Anterior cingulate cortex (tissue), 58 donors: ENCODE results near the gene H1-8.

Source experiments
- DNase-seq, 58 donors: peaks; one replicate each; lab custom pipeline; 2025; lab: John Stamatoyannopoulos, UW

H1-8 gene

DNA sequence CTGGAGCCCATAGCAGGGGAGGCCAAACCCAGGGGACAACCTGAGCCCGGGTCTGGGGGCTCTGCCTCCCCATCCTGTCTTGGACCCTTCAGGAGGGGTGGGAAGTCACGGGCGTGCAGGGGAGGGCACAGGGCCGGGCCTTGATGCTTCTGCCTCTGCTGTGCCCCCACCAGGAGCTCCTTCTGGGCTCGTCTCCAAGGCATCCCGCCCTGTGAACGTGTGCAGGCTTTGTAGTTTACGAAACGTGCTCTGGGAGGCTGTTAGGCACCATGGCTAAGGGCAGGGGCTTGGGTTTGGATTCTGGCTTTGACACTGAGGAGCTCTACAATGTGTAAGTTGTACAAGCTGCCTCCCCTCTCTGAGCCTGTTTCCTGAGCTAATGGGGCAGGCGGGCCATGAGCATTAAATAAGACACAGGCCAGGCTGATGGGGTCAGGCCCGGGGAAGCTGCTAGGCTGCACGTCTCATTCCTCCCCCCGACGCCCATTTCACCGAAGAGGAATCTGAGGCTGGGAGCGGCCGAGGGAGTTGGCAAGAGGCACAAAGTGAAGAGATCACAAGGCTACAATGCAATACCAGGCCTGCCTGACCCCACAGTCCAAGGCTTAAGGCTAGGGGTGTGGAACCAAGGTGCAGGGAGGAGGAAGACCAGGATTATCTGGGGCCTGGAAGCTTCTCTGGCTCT is 43.9 kb downstream of the H1-8 start:
- DNase-seq: no peak

DNA sequence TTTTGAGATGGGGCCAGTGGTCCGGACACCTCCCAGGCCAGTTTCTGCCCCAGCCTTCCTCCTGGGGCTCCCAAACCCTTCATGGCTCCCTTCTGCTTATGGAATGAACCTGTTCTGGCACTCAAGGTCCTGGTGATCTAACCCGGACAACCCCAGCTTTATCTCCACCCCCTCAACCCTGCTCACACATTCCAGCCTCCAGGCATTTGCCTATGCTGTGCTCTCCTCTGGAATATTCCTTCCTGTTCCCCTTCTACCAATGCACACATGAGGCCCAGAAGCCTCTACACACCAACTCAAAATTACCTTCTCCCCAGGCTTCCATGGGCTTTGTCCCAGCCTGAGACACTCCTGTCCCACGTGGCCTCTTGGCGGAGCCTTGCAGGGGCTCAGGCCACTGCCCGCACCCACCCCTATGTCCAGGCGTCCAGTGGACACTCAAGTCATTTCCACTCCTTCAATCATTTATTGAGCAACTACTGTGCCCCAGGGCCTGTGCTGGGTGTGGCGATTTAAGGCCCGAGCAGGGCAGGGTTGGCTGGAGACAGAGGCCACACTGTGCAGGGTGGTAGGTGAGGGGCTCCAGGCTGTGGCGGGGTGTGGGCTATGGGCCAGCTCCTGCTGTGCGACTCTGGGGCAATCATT is 44.7 kb downstream of the H1-8 start:
- DNase-seq: no peak

DNA sequence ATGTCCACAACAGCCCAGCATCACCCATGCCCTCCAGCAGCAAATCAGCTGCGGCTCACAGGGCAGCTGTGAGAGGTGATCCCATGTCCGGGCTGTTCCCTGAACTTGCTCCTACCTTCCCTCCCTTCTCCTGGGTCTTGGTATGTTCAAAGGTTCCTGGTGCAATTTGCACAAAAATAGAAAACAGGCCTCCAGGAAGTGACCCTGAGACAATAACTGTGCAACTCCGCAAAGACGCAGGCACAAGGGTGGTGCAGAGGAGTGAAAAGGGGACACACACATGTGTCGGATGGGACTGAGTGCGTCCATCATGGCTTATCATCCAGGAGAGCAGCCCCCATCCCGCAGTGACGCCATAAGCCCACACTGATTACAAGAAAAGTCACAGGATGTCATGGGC is 47.2 kb downstream of the H1-8 start:
- no peak for DNase-seq

DNA sequence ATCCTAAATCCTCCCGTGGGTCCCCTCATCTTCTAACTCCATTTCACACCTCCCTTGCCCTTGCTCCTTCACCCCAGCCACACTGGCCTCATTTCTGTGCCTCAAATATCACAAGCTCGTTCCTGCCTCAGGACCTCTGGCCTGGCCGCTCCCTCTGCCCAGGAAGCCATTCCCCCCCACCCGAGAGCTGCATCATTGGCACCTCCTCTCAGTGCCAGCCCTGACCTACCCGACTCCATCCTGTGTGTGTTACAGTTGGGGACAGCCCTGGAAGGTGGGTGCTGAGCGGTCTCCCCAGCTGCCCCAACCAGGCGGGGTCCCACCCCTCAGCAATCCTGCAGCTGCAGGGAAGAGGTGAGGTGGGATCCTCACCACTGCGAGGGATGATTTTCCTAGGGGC is 49.0 kb downstream of the H1-8 start:
- no peak for DNase-seq

DNA sequence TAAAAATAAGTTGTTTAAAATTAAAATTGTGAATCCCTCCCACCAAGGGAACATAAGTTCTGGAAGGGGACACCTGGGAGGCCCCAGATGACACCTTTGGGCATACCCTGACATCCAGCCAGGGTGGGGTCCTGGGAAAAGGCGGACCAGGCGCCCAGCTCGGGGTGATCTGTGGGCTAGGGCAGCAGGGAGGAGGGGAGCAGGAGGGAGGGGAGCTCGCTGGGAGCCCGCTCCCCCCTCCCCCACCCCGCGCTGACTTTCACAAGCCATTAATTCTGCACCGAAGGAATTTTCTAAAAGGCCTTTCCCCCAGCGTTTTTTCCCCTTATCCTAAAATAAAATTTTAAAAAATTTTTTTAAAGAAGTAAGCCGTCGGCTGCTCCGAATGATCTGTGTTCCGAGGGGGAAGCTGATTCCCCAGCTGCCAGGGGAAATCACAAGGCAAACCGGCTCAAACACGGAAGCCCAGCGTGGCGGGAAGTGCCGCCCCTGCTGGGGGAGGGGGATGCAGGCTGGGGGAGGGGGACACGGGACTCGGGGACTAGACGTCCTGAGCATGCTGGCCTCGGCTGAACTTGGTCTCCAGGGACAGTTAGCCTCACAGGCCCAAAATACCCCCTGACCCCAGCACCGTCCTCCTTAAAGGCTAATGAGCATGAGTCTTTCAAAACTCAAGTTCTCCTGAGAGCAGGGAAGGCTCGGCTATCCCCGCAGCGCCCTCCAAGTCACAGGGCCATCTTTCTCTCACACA is 49.6 kb downstream of the H1-8 start:
- peak in 33 of 58 donors; percentile 14 to 55 (median 33) for DNase-seq

DNA sequence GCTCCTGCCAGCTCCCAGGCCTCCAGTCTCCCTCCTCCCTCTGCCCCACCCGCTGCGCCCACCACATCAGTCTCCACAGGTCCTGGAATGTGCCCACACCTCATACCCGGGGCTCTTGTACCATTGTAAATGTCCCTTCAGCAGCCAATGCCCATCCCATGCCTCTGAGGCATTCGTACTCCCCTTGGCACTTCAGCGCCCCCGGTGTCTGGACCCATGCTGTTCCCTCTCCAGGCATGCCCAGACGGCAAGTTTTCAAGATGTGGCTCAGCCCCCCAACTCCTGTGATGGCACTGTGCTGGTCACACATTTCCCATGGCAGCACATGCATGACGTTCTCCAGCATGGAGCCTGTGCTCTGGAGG is 50.2 kb downstream of the H1-8 start:
- no peak for DNase-seq

DNA sequence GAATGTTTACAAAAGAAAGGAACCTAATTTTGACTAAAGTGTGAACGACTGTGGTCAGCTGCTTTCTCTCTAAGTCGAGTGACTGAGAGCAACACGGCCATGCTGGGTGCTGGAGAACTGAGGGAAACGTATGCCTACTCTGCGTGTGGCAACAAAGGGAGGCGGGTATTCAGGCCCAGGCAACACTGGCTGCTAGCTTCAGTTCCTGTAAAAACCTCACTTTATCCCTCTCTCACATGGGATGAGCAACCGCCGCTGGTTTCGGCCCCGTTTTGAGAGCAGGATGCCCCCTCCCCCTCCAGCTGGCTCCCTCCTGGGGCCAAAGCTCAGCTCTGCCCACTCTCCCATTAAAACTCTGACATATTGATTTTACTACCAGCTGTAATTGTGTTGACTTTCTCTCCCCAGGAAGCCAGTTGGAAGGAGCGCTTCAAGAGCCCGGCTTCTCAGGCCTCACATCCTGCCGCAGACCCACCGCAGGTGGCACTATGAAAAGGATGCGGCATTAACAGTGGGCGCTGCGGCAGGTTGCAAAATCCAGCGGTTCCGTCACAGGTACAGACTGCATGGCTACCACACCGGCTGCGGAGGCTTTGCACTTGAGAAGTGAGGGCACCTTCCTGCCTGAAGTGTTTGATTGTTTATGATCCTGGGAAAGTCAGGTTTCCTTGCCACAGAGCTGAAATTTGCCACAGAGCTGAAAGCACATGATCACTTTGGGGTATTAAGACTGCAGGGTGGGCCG is 50.8 kb downstream of the H1-8 start:
- peak in 7 of 58 donors; percentile 12 to 35 (median 22) for DNase-seq

DNA sequence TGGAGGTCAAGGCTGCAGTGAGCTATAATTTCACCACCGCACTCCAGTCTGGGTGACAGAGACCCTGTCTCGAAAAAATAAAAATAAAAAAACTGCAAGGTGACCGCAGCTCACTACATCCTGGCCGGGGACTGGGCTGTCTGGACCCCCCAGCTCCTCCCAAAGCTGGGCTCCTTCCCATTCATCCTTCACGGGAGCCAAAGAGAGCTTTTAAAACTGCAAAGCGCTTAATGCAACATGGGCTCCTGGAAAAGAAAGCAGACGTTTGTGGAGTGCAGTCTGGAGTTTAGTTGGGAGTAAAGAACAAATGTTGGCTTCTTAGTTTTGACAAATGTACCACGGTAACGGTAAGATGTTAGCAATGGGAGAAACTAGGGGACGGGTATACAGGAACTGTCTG is 51.4 kb downstream of the H1-8 start:
- no peak for DNase-seq

DNA sequence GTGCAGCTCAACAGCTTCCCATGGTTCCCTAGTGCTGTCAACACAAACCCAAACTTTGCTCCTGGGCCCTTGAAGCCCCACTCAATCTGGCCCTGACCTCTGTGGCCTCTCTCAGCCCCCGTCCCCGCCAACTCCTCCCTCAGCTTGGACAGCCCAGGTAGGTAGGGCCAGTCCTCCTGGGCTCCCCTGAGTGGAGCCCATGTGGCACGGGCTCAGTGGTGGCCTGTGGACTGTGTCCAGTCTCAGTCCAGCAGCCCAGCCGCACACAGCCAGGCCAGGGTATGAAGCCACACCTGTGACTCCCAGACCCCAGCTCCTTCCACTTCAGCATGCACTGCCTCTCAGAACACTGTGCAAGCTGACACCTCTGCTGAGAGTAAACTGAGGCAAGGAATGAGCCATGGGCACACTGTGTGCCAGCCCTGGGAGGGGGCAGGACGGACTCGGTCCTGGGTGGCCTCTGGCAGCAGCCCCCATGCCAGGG is 52.0 kb downstream of the H1-8 start:
- DNase-seq: no peak

DNA sequence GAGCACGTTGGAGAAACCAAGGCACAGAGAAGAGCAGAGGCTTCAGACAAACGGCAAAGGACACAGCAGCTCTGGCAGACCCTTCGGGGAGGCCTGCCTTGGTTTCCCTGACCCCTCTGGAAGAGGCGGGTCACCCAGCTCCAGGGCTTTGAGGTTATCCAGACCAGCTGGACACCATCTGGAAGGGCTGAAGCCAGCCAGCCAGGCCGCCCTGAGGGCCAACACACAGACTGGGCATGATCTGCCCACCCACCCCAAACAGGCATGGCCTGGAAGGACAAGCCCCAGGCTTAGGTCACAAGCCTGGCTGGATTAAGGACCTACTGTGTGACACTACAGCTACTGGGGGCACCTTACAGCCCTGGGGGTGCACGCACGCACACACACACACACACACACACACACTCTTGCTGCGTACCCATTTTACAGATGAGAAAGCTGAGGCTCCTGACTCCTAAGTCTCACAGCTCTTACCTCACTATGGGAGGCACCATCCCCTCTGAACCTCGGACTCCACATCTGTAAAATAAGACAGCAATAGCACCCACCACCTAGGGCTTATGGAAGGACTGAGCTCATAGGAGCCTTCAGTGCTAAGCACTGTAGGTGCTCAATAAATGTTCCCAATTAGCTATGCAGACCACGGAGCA is 52.7 kb downstream of the H1-8 start:
- no peak for DNase-seq

DNA sequence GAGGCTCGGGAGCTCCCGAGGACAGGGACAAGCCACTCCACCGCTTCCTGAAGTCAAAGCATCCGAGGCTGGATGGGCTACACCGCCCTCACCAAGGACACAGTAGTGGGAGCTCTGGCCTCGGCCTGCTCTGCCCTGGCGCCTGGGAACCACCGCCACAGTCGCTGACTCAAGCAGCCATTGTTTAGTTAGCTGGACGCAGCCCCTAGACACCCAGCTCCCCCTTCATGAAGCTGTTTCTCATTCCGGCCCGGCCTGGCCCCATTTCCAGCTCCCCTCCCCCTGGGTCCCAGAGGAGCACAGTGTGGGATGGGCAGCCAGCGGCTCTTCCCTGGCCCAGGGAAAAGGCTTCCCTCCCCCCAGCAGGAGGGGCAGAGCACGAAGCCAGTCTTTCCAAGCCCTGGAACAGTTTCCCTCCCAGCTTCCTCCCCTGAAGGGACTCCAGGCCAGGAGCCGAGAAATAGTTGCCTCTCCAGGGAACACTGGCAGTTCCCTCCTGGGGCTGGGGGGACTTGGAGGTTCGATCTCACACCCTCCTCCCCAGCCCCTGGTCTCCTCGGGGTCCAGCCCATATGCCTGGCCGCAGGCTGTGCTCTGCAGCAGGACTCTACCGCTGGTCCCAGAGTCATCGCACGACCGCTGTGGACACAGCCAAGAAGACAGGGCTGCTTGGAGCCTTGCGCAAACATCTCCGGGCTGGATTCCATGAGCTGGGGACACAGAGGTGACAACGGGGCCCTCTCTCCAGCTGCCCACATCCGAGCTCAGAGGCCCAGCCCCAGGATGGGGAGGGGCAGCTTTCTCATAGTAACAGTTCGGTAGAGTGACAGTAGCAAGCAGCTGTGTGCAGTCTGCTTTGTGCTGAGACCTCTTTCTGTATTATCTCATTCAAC is 53.5 kb downstream of the H1-8 start:
- DNase-seq: peak in 57 of 58 donors; percentile 38 to 96 (median 80)

DNA sequence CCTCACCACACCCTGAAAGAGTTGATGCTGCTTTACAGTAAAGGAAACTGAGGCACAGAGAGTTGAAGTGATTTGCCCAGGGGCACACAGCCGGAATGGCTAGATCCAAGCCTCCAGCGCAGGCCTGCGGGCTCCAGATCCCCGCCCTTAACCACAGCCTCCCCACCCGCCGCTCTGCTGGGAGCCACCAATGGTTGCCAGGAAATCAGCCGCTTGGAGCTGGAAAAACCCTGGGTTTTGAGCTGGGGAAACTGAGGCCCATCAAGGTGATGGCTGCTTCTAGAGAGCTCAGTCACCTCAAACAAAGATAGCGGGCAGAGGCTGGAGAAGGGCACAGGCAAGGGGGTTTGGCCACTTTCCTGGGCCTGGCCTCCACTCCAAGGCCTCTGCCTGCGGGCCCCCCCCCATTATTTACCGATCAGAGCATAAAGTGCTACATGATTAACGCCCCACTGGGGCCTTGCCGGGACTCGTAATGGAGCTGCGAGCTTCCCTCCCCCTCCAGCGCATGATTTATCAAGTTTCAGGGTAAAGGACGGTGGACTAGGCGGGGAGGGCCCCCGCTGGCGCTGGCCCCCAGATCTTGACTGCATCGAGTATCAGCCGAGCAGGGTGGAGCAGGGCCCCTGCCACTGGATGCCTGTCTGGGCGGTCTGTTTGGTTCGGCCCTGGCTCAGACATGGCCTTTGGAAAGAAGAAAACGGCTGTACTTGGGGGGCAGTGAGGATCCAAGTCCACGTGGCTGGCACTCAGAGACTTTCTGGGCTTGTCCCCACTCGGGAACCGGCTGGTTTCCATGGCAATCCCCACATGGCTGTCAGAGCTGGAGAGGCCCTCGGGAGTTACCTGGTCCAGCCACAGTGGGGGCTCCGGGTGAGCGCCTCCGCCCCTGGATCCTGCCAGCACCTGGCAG is 54.4 kb downstream of the H1-8 start:
- peak in 36 of 58 donors; percentile 9 to 75 (median 40) for DNase-seq

DNA sequence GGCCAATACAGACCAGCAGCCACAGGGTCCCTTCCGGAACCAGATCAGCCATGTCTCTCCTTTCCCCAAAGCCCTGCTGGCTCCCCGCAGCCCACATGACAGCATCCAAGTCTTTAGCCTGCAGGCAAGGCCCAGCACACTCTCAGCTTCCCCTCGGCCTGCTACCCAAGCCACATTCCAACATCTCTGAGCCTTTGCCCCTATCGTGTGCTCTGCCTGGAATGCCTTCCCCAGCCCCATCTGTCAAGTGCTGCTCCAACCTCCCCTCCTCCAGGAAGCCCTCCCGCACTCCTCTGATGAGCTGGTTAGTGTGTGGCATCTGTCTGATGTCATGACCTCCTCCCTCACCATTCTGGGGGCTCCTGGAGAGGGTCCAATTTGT is 55.0 kb downstream of the H1-8 start:
- DNase-seq: no peak

DNA sequence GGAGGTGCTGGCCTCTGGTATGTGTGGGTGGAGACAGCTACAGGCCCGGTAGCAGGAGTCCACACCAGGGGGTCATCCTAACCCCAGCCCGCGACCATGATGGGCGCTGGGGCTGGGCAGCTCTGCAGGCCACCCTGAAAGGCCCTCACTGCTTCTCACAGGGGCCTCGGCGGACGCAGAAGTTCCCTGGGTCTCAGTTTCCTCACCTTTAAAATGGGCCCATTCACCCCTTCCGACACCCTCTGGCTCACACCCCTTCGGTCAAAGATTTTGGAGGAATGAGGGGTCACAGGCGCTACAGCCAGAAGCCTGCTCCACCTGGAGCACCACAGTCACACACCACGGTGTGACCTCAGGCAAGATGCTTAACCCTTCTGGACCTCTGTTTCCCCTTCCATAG is 55.5 kb downstream of the H1-8 start:
- DNase-seq: no peak

DNA sequence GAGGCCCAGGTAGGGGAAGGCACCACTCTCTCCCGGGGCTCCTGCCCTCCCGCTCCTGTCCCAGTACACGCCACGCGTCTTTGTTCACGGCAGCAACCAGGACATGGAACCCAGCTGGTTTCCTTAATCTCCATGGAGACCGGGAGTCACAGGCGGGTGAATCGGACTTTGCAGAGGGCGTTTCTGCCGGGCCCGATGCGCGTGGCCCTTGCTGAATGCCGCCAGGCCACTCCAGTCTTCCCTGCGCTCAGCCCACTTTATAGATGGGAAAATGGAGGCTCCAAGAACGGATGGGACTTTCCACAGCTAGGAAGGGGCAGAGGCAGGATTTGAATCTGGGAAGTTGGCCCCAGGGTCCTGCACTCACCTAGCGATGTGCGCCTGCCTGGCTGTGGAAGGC is 56.1 kb downstream of the H1-8 start:
- DNase-seq: no peak

DNA sequence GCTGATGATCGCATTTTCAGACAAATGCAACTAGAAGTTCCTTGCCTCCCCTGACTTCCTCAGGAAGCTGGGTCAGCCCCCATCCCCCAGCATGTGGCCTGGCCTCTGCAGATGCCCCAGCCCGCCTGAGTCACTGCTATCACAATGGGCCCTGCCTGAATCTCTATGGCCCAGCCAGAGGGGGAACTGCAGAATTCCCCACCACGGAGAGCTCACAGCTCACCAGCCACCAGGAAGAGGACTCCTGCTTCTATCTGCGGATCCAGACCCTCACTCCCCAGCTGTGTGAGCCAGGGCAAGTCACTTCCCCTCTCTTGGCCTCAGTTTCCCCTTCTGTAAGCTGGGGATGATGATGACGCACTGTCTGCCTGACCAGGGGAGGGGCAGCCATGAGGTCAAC is 56.6 kb downstream of the H1-8 start:
- peak in 24 of 58 donors; percentile 15 to 50 (median 26) for DNase-seq

DNA sequence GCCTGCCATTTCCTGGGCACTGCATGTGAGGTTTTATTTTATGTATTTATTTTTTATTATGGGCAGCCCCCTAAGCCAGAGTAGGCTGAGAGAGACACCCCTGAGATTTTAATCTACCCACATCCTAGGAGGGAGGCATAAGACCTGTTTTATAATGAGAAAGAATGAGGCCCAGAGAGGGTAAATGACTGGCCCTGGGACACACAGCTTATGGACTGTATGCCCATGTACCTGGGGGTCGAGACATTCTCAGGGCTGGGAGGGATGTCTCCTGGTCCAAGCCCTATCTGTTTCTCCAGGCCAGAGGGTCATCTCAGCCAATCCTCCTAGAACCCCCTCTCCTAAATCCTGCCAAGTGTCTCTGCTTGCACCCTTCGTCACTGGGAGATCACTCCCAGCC is 57.4 kb downstream of the H1-8 start:
- no peak for DNase-seq
